Measurements from ENCODE around the gene RAE1. TPM values are rescaled to one million over a fixed set of nuclear protein-coding genes. Genes with fewer than 3 reads are reported as not detected.

RAE1 gene
- total RNA-seq, 1 experiment from 2014 or later = 34.5 TPM

GRCh38 chr20:57413986-57414385, 62.9 kb downstream of the RAE1 start:
- H3K4me3 ChIP-seq (ENCODE audit: low read depth in 2 of 2, low read length in 2 of 2) = no peak overlapping the region
- H3K9me3 ChIP-seq (ENCODE audit: control insufficient read depth, insufficient read depth, low read depth, low read length) = no peaks in the 10 kb centered on the region
- POLR2A ChIA-PET = no interaction called here
- H3K27ac ChIP-seq (ENCODE audit: low read length) = no peak overlapping the region
- TF ChIP-seq SIN3A (IDR thresholded peaks at IDR 0.05; ENCODE audit: borderline replicate concordance, insufficient read depth, low read depth, low read length) (no peak), REST (IDR thresholded peaks at IDR 0.05; ENCODE audit: insufficient read depth in 1 of 2, low read depth in 2 of 2, low read length in 1 of 2) (no peak), CTCF (IDR thresholded peaks at IDR 0.05) (no peak), TCF7L2 (IDR thresholded peaks at IDR 0.05; ENCODE audit: low read depth, low read length) (no peak), POLR2AphosphoS5 (IDR thresholded peaks at IDR 0.05; ENCODE audit: low read depth, low read length) (no peak)
- ATAC-seq (no peak), DNase-seq (ENCODE audit: low read depth, low spot score) (no peak)
- intact Hi-C loops (cut with micrococcal nuclease; ENCODE audit: unreplicated experiment) = no loop called here
- CTCF ChIA-PET = no interaction called here
- no peaks in the 10 kb centered on the region; the same call in 1 of the 2 replicates for H3K4me1 ChIP-seq (ENCODE audit: control insufficient read depth, insufficient read depth, low read length)
- BruUV-seq (replicated peaks) = no TSS peak
- H3K36me3 ChIP-seq (ENCODE audit: control insufficient read depth, insufficient read depth, low read length) = no peaks in the 10 kb centered on the region
- no peaks in the 10 kb centered on the region for H3K27me3 ChIP-seq (ENCODE audit: control insufficient read depth, insufficient read depth, low read length)
- in situ Hi-C loops (cut with HindIII; ENCODE audit: low pct_unique_long_range_greater_than_20kb, low sequenced_read_pairs) = no loop called here

GRCh38 chr20:57414867-57415592, 64.0 kb downstream of the RAE1 start:
- in situ Hi-C loops (cut with HindIII; ENCODE audit: low pct_unique_long_range_greater_than_20kb, low sequenced_read_pairs) = no loop called here
- CTCF ChIA-PET = no interaction called here
- no peaks in the 10 kb centered on the region for H3K36me3 ChIP-seq (ENCODE audit: control insufficient read depth, insufficient read depth, low read length)
- H3K27ac ChIP-seq (ENCODE audit: low read length) = no peak overlapping the region
- no peak overlapping the region for H3K4me3 ChIP-seq (ENCODE audit: low read depth in 2 of 2, low read length in 2 of 2)
- no TSS peak for BruUV-seq (replicated peaks)
- intact Hi-C loops (cut with micrococcal nuclease; ENCODE audit: unreplicated experiment) = no loop called here
- ATAC-seq = no peak
- no peaks in the 10 kb centered on the region for H3K9me3 ChIP-seq (ENCODE audit: control insufficient read depth, insufficient read depth, low read depth, low read length)
- TF ChIP-seq TCF7L2 (IDR thresholded peaks at IDR 0.05; ENCODE audit: low read depth, low read length) (no peak), SIN3A (IDR thresholded peaks at IDR 0.05; ENCODE audit: borderline replicate concordance, insufficient read depth, low read depth, low read length) (no peak)
- no peaks in the 10 kb centered on the region for H3K27me3 ChIP-seq (ENCODE audit: control insufficient read depth, insufficient read depth, low read length)
- H3K4me1 ChIP-seq (ENCODE audit: control insufficient read depth, insufficient read depth, low read length) = no peaks in the 10 kb centered on the region; the same call in 1 of the 2 replicates
- no peak for DNase-seq (ENCODE audit: low read depth, low spot score)
- POLR2A ChIA-PET = no interaction called here

- no peak overlapping the region for H3K4me3 ChIP-seq (ENCODE audit: low read depth in 2 of 2, low read length in 2 of 2)
- H3K27me3 ChIP-seq (ENCODE audit: control insufficient read depth, insufficient read depth, low read length) = no peaks in the 10 kb centered on the region
- DNase-seq (ENCODE audit: low read depth, low spot score) (no peak), ATAC-seq (no peak)
- no peaks in the 10 kb centered on the region for H3K36me3 ChIP-seq (ENCODE audit: control insufficient read depth, insufficient read depth, low read length)
- in situ Hi-C loops (cut with HindIII; ENCODE audit: low pct_unique_long_range_greater_than_20kb, low sequenced_read_pairs) = no loop called here
- no TSS peak for BruUV-seq (replicated peaks)
- ChIA-PET POLR2A (no interaction called here), CTCF (no interaction called here)
- H3K27ac ChIP-seq (ENCODE audit: low read length) = no peak overlapping the region
- no peaks in the 10 kb centered on the region; the same call in 1 of the 2 replicates for H3K4me1 ChIP-seq (ENCODE audit: control insufficient read depth, insufficient read depth, low read length)
- no peaks in the 10 kb centered on the region for H3K9me3 ChIP-seq (ENCODE audit: control insufficient read depth, insufficient read depth, low read depth, low read length)
- TF ChIP-seq TCF7L2 (IDR thresholded peaks at IDR 0.05; ENCODE audit: low read depth, low read length) (no peak), POLR2AphosphoS5 (IDR thresholded peaks at IDR 0.05; ENCODE audit: low read depth, low read length) (no peak), SIN3A (IDR thresholded peaks at IDR 0.05; ENCODE audit: borderline replicate concordance, insufficient read depth, low read depth, low read length) (no peak), REST (IDR thresholded peaks at IDR 0.05; ENCODE audit: insufficient read depth in 1 of 2, low read depth in 2 of 2, low read length in 1 of 2) (no peak), CTCF (IDR thresholded peaks at IDR 0.05) (no peak)
- intact Hi-C loops (cut with micrococcal nuclease; ENCODE audit: unreplicated experiment) = no loop called here
Measured at GRCh38 chr20:57415771-57416170, 64.7 kb downstream of the RAE1 start.
